Measurements from ENCODE around the gene GPR55. TPM values are rescaled to one million over a fixed set of nuclear protein-coding genes. Genes with fewer than 3 reads are reported as not detected.

The GPR55 gene
- total RNA-seq, 1 donor from 2014 or later: not detected

DNA sequence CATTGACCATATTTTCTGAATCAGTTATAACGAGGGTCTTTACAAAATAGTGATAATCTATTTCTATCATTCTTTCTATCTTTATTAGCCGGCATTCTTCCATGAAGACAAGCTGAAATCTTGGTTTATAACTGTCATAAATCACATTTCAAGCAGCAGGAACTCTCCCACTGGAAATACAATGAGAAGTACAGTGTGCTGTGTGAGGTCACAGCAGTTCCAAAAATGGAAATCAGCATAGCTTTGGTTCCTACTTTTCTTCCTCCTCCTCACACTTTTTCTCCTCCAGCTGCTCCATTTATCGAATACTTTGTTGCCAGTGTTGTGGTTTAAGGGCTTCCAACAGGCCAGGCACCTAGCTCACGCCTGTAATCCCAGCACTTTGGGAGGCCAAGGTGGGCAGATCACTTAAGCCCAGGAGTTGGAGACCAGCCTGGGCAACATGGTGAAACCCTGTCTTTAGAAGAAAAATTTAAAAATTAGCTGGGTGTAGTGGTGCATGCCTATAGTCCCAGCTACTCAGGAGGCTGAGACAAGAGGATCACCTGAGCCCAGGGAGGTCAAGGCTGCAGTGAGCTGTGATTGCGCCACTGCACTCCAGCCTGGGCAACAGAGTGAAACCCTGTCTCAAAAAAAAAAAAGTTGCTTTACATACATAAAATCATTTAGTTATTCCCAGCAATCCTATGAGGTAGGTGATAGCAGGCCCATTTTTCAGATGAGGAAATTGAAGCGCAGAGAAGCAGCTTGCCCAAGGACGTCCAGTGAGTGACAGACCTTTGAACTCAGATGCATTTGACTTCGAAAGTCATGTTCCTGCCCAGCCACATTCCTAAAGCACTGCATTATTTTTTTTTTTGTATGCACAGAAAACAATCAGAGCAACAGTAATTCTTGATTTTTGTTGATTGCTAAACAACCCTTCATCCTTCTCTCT is 34.0 kb upstream of the GPR55 start:
- no peaks in the 10 kb centered on the region for H3K36me3 Mint-ChIP-seq (ENCODE audit: low read depth)
- TF ChIP-seq, protein P1, sequence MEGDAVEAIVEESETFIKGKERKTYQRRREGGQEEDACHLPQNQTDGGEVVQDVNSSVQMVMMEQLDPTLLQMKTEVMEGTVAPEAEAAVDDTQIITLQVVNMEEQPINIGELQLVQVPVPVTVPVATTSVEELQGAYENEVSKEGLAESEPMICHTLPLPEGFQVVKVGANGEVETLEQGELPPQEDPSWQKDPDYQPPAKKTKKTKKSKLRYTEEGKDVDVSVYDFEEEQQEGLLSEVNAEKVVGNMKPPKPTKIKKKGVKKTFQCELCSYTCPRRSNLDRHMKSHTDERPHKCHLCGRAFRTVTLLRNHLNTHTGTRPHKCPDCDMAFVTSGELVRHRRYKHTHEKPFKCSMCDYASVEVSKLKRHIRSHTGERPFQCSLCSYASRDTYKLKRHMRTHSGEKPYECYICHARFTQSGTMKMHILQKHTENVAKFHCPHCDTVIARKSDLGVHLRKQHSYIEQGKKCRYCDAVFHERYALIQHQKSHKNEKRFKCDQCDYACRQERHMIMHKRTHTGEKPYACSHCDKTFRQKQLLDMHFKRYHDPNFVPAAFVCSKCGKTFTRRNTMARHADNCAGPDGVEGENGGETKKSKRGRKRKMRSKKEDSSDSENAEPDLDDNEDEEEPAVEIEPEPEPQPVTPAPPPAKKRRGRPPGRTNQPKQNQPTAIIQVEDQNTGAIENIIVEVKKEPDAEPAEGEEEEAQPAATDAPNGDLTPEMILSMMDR (IDR thresholded peaks at IDR 0.05): no peak
- peaks cover 11% of the 10 kb centered on the region for H3K4me1 Mint-ChIP-seq (ENCODE audit: low read depth)
- DNase-seq (ENCODE audit: low spot score): no peak
- no peaks in the 10 kb centered on the region for H3K9me3 Mint-ChIP-seq (ENCODE audit: low read depth)
- no peaks in the 10 kb centered on the region for H3K27me3 Mint-ChIP-seq (ENCODE audit: low read depth)
- no peak overlapping the region for H3K27ac Mint-ChIP-seq (ENCODE audit: unreplicated experiment)
- peak overlapping the region; percentile 19 for H3K4me3 Mint-ChIP-seq (ENCODE audit: unreplicated experiment)

- TF ChIP-seq, protein P1 (IDR thresholded peaks at IDR 0.05): no peak
- Mint-ChIP-seq H3K4me3 (ENCODE audit: unreplicated experiment) (peak overlapping the region; percentile 71), H3K9me3 (ENCODE audit: low read depth) (peaks cover 6% of the 10 kb centered on the region), H3K4me1 (ENCODE audit: low read depth) (peaks cover 11% of the 10 kb centered on the region), H3K36me3 (ENCODE audit: low read depth) (no peaks in the 10 kb centered on the region), H3K27ac (ENCODE audit: unreplicated experiment) (no peak overlapping the region), H3K27me3 (ENCODE audit: low read depth) (no peaks in the 10 kb centered on the region)
- no peak for DNase-seq (ENCODE audit: low spot score)
These were observed 32.8 kb upstream of the GPR55 start for GRCh38 chr2:230957756-230958391.

DNA sequence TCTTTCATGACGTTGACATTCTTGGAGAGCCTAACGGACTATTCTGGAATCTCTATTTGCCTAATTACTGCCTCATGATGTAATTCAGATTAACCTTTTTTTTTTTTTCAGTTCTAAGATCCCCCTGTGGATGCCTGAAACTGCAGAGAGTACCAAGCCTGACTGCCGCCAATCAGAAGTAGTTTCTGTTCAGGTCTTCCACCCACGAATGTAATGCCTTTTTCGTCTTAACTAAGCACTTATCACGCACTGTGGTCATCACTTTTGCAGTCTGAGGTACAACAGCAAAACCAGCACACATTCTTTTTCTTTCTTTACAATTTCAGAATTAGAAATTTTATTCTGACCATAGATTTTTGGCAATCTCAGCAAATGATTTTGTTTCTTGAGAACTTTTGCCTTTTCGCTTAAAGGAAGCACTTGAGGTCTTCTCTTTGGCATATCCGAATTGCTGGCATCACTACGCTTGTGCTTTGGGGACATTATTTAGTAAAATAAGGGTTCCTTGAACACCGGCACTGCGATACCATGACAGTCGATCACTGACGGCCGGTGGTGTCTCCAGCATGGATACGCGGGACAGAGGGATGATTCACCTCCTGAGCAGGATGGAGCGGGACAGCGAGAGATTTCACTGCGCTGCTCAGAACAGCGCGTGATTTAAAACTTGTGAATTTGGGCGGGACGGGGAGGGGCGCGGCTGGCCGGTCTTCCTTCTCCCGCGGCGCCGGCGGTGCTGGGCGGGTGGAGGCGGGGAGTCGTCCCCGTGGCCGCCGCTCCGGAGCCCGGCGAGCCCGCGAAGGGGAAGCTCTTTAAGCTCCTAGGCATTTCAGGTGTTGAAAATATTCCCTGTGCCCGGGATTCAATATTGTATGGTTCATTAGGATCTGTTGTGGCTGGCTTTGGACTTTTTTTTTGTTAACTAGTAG is 32.0 kb upstream of the GPR55 start:
- Mint-ChIP-seq H3K4me3 (ENCODE audit: unreplicated experiment) (peak overlapping the region; percentile 71), H3K36me3 (ENCODE audit: low read depth) (no peaks in the 10 kb centered on the region), H3K4me1 (ENCODE audit: low read depth) (peaks cover 11% of the 10 kb centered on the region), H3K27me3 (ENCODE audit: low read depth) (no peaks in the 10 kb centered on the region), H3K27ac (ENCODE audit: unreplicated experiment) (no peak overlapping the region), H3K9me3 (ENCODE audit: low read depth) (peaks cover 7% of the 10 kb centered on the region)
- no peak for DNase-seq (ENCODE audit: low spot score)
- TF ChIP-seq, protein P1 (IDR thresholded peaks at IDR 0.05): no peak

- no peak for DNase-seq (ENCODE audit: low spot score)
- H3K36me3 Mint-ChIP-seq (ENCODE audit: low read depth): no peaks in the 10 kb centered on the region
- no peak overlapping the region for H3K27ac Mint-ChIP-seq (ENCODE audit: unreplicated experiment)
- peaks cover 7% of the 10 kb centered on the region for H3K9me3 Mint-ChIP-seq (ENCODE audit: low read depth)
- H3K4me3 Mint-ChIP-seq (ENCODE audit: unreplicated experiment): no peak overlapping the region
- TF ChIP-seq, protein P1 (IDR thresholded peaks at IDR 0.05): no peak
- H3K27me3 Mint-ChIP-seq (ENCODE audit: low read depth): no peaks in the 10 kb centered on the region
- peaks cover 11% of the 10 kb centered on the region for H3K4me1 Mint-ChIP-seq (ENCODE audit: low read depth)
These were observed 30.2 kb upstream of the GPR55 start for GRCh38 chr2:230955163-230955737.
